ENCODE data around the gene ENTR1. TPM values are rescaled to one million over a fixed set of nuclear protein-coding genes. Genes with fewer than 3 reads are reported as not detected.

Gene ENTR1
- polyA plus RNA-seq, 5 donors: 46.6 to 60.8 (median 52.5) TPM

DNA sequence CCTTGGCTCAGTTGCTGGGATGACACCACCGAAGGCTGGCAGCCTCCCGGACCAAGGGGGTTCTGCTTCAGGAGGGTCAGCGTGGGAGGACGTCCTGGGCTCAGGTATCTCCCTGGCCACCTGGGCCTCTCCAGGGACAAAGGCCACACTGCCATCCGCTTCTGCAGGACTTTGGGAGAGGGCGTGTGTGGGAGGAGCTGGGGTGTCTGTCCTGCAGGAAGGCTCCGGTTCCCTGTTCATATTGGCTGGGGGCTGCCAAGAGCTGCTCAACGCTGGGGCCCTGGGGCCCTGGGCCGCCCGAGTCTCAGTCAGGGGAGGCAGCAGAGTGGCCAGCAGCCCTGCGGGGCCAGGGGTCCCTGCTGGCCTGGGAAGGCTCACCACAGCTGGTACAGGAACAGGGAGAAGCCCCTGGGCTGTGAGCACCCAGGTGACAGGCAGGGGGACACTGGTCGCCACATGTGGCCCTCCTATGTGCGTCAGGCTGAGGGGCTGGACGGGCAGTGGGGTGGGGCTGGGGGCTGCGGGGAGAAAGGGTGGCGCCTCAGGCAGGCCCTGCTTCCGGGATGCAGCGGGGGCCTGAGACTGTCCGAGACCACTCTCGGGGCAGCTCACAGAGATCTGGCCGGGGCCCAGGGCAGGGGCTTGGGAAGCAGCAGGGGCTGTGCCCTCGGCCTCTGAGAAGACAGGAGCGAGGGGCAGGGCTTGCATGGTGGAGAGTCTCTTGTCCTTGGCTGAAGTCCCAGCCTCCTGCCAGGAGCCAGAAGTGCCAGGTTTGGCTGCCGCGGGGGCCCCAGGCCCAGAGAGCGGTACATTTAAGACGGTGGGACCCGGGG, 32.0 kb downstream of the ENTR1 start:
- no peak for DNase-seq

- no peak for DNase-seq
Measured at GRCh38 chr9:136377341-136378169, 32.9 kb downstream of the ENTR1 start.

DNA sequence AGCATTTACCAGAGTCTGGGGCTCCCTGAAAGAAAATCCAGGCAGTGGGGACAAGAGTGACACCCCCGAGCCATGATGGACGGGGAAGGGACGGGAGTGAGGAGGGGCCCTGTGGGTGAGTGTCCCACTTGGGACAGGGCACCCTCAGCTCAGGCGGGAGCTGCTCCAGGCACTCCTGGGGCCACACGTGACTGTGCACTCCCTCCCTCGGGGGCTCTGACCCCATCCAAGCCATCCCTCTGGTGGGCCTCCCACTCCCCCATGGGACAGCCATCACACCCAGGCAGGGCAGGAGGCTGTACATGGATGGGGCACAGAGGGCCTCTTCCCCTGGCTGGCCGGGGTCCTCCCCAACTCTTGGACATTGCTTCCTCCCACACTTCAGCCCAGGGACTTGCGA, 34.0 kb downstream of the ENTR1 start:
- DNase-seq: no peak

DNA sequence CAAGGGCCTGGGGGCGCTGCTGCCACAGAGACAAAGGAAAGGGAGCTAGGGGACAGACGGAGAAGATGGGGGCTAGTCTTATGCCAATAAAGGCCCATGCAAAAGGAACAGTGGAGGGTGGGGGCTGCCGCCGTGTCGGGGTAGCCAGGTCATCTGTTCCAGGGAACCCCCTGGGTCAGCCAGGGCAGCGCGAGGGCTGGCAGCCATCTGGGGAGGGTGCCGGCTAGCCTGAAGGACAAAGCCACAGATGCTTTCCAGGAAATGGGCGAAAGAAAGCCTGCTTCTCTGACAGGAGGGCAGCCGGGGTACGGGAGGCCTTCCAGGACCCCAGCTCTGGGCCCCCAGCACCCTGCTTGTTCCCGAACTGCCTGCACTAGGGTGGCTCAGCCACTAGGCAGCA, 35.3 kb downstream of the ENTR1 start:
- no peak for DNase-seq

DNA sequence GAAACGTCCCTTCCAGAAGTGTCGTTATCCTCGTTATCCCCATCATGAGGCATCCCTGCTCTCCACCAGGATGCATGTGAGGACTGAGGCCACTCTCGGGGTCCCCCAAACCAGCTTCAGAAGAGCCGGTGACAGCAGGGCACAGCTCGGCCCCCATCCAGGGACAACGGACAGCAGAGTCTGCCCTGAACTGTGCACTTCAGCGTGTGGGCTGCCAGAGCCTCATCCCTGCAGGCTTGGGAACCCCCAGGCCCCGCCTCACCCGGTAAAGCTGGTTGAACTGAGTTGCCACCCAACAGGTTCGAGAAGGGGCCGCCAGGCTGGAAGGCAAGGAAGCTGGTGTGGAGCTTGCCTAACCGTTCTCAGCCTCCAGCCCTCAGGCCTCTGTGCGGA, 36.2 kb downstream of the ENTR1 start:
- no peak for DNase-seq

- no peak for DNase-seq
Measured at GRCh38 chr9:136373300-136374182, 36.9 kb downstream of the ENTR1 start, which contains the start of gene CARD9. Gene CARD9 (minus strand): TSS chr9:136373669. CDS start chr9:136372078, 1,591 bp downstream.

- DNase-seq: peak; percentile 48 to 60
Measured at GRCh38 chr9:136372561-136373299, 37.7 kb downstream of the ENTR1 start.

GRCh38 chr9:136372006-136372405, 38.4 kb downstream of the ENTR1 start:
- no peak for DNase-seq

DNA sequence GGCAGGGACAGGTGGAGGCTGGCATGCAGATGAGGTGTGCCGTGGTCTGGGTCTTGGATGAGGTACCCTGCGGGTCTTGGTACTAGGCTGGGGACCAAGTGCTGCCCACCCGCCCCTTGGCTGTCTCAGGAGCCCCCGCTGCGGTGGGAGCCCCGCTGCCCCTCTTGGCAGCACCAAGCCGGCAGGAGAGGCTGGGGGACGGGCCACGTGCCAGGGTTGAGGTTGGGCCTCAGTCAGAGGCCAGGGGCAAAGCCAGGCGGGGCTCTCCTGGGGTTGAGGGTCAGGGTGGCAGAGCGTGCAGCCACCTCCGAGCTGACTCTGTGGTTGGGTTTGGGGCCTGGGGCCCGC, 38.9 kb downstream of the ENTR1 start:
- DNase-seq: no peak

DNA sequence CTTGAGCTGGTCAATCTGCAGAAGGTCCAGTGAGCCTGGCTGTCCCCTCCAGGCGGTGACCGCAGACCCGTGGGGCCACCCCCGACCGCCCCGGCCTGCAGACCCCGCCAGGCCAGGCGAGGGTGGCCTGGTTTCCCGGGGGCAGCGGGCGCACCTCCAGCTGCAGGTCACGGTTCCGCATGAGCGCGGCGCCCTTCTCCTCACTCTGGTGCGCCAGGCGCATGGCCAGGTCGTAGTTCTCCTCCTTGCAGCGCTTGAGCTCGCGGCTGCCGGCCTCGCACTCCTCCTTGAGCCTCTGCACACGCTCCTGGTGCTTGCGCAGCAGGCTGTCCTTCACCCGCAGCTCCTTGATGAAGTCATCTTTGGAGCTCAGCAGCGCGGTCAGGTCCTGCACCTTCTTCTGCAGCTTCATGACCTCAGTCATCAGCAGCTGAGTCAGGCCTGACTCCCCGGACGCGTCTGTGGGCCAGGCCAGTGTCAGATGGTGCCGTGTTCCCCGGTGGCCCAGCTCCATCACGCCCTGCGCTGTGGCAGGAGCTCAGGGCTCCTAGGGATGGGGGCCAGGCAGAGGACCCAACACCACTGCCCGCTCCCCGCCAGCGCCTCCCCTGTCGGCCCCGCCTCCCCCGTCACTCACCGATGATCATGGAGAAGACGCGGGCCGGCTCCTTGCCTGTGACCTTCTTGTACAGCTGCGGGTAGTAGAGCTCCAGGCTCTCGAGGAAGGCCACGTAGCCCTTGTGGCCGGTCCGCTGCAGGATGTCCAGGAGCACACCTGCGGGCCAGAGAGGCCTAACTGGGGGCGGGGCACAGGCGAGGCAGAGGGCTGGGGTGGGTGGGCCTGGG, 39.5 kb downstream of the ENTR1 start:
- DNase-seq: no peak

DNA sequence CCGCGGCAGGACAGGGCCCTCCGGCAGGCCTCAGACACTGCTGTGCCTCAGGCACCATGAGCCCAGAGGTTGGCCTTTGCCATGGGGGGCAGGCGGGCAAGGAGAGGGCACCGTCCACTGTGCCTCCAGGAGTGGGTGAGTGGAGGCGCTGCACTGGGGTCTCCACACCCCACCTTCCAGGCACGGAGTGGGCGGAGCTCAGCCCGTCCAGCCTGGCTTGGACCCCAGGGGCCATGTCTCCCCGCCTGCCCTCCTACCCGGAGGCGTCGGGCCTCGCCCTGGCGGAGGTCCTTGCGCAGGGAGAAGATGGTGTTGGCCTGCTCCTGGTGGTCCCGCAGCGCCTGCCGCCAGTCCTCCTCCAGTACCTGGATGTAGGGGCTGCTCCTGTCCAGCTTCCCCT, 40.4 kb downstream of the ENTR1 start:
- DNase-seq: no peak

- no peak for DNase-seq
Measured at GRCh38 chr9:136368190-136368589, 42.2 kb downstream of the ENTR1 start.

DNA sequence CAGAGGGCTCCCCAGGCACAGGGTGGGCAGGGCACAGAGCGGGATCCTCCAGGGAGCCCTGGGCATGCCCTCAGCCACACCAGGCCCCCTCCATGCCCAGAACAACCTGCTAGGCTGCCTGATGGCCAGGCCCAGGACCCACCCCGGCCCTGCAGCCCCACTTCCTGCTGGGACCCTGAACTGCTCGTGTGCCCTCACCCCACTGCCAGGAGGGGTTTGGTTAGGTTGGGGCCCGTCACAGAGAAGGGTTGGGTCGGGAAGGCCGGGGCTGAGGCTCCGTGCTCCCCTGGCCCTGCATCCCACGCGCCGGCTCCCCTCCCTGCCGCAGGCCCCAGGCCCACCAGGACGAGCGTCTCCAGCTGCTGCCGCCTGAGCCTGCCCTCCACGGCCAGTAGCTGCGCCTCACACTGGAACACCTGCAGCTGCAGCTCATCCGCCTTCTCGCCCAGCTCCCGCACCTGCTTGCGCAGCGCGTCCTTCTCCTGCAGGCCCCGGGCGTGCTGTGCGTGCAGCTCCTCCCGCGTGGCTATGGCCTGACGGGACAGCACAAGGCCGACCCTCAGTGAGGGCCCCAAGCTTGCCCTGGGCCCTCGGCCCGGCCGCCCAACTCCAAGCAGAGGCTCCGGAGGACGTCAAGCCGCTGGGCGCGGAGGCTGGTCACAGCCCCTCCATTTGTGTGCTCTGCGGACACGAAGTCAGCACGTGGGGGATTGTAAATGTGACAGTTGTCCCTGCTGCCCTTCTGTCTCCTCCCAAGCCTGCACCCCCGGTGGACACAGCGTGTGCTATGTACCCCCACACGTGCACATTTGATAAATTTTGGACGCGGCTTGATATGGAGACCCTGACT, 42.9 kb downstream of the ENTR1 start:
- no peak for DNase-seq

- DNase-seq: no peak
Measured at GRCh38 chr9:136366826-136367225, 43.6 kb downstream of the ENTR1 start.

DNA sequence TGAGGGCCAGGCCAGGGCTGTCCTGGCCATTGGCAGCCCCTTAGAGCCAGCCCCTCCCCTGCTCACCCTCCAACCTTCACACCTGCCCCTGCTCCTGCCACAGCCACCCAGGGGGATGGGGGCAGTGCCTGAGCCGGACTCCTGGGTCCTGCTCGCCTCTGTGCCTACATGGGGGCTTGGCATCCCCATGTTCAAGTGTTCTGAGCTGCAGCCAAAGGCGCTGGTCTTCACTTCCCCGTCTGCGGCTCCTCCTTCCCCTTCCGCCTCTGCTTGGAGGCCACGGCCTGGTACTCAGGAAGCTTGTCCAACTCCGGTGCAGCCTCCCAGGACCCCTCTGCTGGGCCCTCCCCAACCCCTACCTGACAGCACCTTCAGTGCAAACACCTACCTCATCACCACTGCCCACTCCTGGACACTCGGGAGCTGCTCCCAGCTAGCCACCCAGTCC, 44.6 kb downstream of the ENTR1 start:
- no peak for DNase-seq

- no peak for DNase-seq
Measured at GRCh38 chr9:136364942-136365774, 45.3 kb downstream of the ENTR1 start.

GRCh38 chr9:136363949-136364748, 46.3 kb downstream of the ENTR1 start:
- no peak for DNase-seq
